Fibroblast of villous mesenchyme (primary cell): ENCODE data around the gene ST8SIA5. TPM values are rescaled to one million over a fixed set of nuclear protein-coding genes. Genes with fewer than 3 reads are reported as not detected.

Experiments
- DNase-seq: peaks from one replicate; pipeline ENCODE4 v3.0.0-alpha.2; 2010; ENCODE audit warnings: low read depth
- H3K4me3 ChIP-seq: 2 replicates; pipeline ENCODE4 v1.5.1; 2011; ENCODE audit warnings: low read depth, mild to moderate bottlenecking, low read length
- total RNA-seq: library from RNA; depleted of rRNA; stranded (reverse); fragments of >200 nt; gene quantifications from 2 replicates; pipeline ENCODE4 v1.2.3, GENCODE V29; 2012
- TF ChIP-seq, protein P1 (sequence below): IDR thresholded peaks from 2 replicates; pipeline ENCODE4 v1.5.1; 2012; ENCODE audit warnings: low read depth, mild to moderate bottlenecking, low read length; ENCODE audit not compliant: insufficient read depth

The ST8SIA5 gene
- total RNA-seq, 1 donor, result not detected

DNA sequence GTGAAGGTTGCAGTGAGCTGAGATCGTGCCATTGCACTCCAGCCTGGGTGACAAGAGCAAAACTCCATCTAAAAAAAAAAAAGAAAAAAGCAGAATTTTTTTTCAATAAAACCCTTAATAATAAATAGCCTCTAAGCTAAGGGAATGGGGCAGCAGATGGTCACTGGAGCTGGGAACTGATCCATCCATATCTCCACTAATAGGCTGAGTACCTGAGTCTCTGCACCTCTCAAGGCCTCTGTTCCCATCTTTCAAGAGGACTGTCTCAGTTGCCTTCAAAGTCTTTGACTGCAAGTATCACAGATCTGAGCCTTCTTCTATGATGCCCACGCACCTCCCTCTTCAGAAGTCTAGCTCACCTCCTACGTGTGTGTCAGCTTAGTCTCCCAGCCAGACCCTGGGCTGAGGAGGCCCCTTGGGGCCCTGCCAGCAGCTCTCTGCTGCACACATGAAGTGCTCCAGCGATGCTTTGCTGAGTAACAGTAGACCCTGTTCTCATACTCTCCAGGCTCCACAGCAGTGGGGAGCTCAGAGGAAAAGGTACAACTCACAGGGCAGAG lies 32.9 kb downstream of the ST8SIA5 start:
- no peak for DNase-seq
- no peak overlapping the region for H3K4me3 ChIP-seq
- TF ChIP-seq, protein P1, sequence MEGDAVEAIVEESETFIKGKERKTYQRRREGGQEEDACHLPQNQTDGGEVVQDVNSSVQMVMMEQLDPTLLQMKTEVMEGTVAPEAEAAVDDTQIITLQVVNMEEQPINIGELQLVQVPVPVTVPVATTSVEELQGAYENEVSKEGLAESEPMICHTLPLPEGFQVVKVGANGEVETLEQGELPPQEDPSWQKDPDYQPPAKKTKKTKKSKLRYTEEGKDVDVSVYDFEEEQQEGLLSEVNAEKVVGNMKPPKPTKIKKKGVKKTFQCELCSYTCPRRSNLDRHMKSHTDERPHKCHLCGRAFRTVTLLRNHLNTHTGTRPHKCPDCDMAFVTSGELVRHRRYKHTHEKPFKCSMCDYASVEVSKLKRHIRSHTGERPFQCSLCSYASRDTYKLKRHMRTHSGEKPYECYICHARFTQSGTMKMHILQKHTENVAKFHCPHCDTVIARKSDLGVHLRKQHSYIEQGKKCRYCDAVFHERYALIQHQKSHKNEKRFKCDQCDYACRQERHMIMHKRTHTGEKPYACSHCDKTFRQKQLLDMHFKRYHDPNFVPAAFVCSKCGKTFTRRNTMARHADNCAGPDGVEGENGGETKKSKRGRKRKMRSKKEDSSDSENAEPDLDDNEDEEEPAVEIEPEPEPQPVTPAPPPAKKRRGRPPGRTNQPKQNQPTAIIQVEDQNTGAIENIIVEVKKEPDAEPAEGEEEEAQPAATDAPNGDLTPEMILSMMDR, result no peak

DNA sequence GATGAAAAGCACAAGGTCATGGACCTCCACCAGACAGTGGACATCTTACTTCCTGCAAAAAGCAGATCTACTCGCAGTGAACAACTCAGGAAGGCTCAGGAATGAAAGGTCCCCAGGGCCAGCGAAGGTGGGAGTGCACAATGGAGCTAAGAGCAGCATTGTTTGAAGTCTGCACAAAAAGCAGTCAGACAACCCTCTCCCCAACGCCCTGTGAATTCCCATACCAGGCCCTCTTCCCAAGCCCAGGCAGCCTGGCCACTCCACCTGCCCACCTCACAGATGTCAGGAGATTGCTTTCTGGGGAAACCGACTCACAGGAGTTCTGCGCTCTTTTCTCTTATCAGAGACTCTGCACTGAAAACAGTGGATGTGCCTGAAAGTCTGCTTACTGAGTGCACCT lies 34.8 kb downstream of the ST8SIA5 start:
- no peak overlapping the region for H3K4me3 ChIP-seq
- TF ChIP-seq, protein P1, result no peak
- DNase-seq, result no peak

DNA sequence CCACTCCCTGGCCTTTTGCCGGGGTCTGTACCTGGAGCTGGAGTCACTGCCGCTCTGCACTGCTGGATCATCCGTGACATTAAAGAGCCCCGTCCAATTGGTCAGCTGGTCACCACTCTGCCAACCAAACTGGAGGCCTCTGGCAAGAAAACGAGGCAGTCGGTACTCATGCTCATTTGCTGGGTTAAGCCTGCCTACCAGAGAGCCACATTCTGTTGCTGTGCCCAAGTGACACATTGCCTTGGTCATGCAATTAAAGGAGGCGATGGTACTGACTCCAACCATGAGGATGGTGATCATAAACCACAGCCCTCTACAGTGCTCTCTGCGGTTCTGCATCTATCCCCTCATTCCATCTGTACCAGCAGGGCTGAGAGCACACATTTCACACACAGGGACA lies 35.5 kb downstream of the ST8SIA5 start:
- TF ChIP-seq, protein P1, result no peak

DNA sequence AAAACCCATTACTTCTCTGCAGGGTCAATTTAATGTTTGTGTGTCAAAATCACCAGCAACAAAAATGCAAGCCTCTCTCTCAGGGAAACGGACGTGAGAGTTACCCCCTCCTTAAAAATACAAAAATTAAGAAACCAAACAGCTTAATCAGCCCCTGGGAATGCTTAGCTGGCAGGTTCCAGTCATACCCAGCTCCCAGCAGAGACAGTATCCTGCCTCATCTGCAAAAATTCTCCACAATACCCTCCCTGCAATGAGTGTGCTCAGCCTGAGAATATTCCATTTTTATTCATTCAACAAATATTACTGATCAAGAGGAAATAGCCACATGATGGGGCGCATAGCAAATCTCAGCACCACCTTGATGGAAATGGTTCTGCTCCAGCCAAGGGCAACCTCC lies 36.3 kb downstream of the ST8SIA5 start:
- no peak overlapping the region for H3K4me3 ChIP-seq
- DNase-seq, result no peak
- TF ChIP-seq, protein P1, result no peak

More for the DNA sequence above, 35.5 kb downstream of the ST8SIA5 start:
- no peak overlapping the region for H3K4me3 ChIP-seq
- no peak for DNase-seq

DNA sequence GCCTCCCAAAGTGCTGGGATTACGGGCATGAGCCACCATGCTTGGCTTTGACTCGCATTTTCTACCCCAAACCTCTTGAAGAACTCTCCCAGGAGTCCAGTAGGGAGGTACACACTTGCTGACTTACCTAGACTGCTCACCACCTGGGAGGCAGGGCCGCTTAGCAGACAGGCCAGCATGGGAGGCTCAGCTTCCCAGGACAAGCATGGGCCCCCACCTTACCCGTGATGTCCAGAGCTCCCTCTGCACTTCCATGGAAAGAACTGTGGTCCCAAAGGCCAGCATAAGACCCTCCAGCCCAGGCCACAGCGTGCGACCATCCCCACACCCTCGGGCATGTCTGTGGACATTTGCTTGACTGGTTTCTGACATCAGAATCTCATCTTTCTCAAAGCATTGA lies 36.8 kb downstream of the ST8SIA5 start:
- TF ChIP-seq, protein P1, result no peak
- H3K4me3 ChIP-seq, result no peak overlapping the region
- no peak for DNase-seq

DNA sequence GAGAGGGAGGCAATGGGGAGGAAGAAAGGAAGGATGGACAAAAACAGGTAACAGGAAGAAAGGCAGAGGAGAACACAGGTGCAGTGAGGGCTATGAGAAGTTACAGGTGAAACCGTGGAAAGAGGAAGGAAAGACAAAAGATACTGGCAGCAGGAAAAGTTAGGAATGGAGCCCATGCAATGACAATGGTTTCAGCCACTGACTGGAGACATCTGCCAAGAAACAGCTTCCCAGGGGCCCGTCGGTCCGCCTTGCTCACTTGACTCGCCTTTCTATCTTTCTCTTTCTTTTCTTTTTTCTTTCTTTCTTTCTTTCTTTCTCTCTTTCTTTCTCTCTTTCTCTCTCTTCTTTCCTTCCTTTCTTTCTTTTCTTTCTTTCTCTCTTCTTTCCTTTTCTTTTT lies 37.5 kb downstream of the ST8SIA5 start:
- no peak for DNase-seq
- TF ChIP-seq, protein P1, result no peak
- no peak overlapping the region for H3K4me3 ChIP-seq
